HEK293 (cell line): ENCODE results near the gene PLEKHJ1.
A peak's percentile ranks its signal among the peaks of the same experiment; 100 is the strongest.

Experiments
- AEBP2 ChIP-seq: fragments of 450-650 bp; formaldehyde crosslinking; IDR thresholded peaks from 2 replicates; pipeline ENCODE4 v1.5.1; 2016; ENCODE audit warnings: missing biosample characterization, missing genetic modification characterization, borderline replicate concordance
- FEZF1 ChIP-seq: fragments of 450-650 bp; formaldehyde crosslinking; IDR thresholded peaks from 2 replicates; pipeline ENCODE4 v1.5.1; 2016; ENCODE audit warnings: missing biosample characterization, missing genetic modification characterization
- HOXA7 ChIP-seq: sonication (generic); formaldehyde crosslinking; IDR thresholded peaks from 2 replicates; pipeline ENCODE4 v1.8.1; 2022; ENCODE audit warnings: missing genetic modification reagents, borderline replicate concordance
- IKZF3 ChIP-seq: fragments of 450-650 bp; IDR thresholded peaks from 2 replicates; pipeline ENCODE4 v1.5.0; 2018; ENCODE audit warnings: missing biosample characterization, mild to moderate bottlenecking, missing genetic modification characterization, moderate library complexity
- REST ChIP-seq: fragments of 450-650 bp; formaldehyde crosslinking; IDR thresholded peaks from 2 replicates; pipeline ENCODE4 v1.5.1; 2016; ENCODE audit warnings: missing biosample characterization, missing genetic modification characterization
- SCRT2 ChIP-seq: fragments of 450-650 bp; formaldehyde crosslinking; IDR thresholded peaks from 2 replicates; pipeline ENCODE4 v1.5.1; 2016; ENCODE audit warnings: missing biosample characterization, missing genetic modification characterization
- ZBTB1 ChIP-seq: fragments of 450-650 bp; formaldehyde crosslinking; IDR thresholded peaks from 2 replicates; pipeline ENCODE4 v1.5.1; 2016; ENCODE audit warnings: missing biosample characterization, missing genetic modification characterization
- ZBTB6 ChIP-seq: fragments of 450-650 bp; formaldehyde crosslinking; IDR thresholded peaks from 2 replicates; pipeline ENCODE4 v1.5.1; 2017; ENCODE audit warnings: missing biosample characterization, missing genetic modification characterization
- ZEB2 ChIP-seq: fragments of 450-650 bp; formaldehyde crosslinking; IDR thresholded peaks from 2 replicates; pipeline ENCODE4 v1.5.1; 2016; ENCODE audit warnings: missing biosample characterization, missing genetic modification characterization
- ZNF114 ChIP-seq: fragments of 450-650 bp; formaldehyde crosslinking; IDR thresholded peaks from 2 replicates; pipeline ENCODE4 v1.5.0; 2017; ENCODE audit warnings: missing biosample characterization, missing genetic modification characterization
- ZNF138 ChIP-seq: fragments of 450-650 bp; formaldehyde crosslinking; IDR thresholded peaks from 2 replicates; pipeline ENCODE4 v1.5.1; 2016; ENCODE audit warnings: missing biosample characterization, missing genetic modification characterization, borderline replicate concordance
- ZNF155 ChIP-seq: fragments of 450-650 bp; formaldehyde crosslinking; IDR thresholded peaks from 2 replicates; pipeline ENCODE4 v1.5.1; 2016; ENCODE audit warnings: missing biosample characterization, missing genetic modification characterization
- ZNF169 ChIP-seq: fragments of 450-650 bp; formaldehyde crosslinking; IDR thresholded peaks from 2 replicates; pipeline ENCODE4 v1.5.1; 2016; ENCODE audit warnings: missing biosample characterization, missing genetic modification characterization
- ZNF19 ChIP-seq: fragments of 450-650 bp; formaldehyde crosslinking; IDR thresholded peaks from 2 replicates; pipeline ENCODE4; 2016; ENCODE audit warnings: missing biosample characterization, missing genetic modification characterization, low read depth
- ZNF211 ChIP-seq: fragments of 450-650 bp; formaldehyde crosslinking; IDR thresholded peaks from 2 replicates; pipeline ENCODE4 v1.5.1; 2016; ENCODE audit warnings: low read depth, missing biosample characterization, missing genetic modification characterization
- ZNF214 ChIP-seq: fragments of 450-650 bp; formaldehyde crosslinking; IDR thresholded peaks from 2 replicates; pipeline ENCODE4 v1.5.1; 2017; ENCODE audit warnings: missing biosample characterization, mild to moderate bottlenecking, missing genetic modification characterization, borderline replicate concordance
- ZNF23 ChIP-seq: fragments of 450-650 bp; formaldehyde crosslinking; IDR thresholded peaks from 2 replicates; pipeline ENCODE4 v1.5.1; 2016; ENCODE audit warnings: missing biosample characterization, missing genetic modification characterization, borderline replicate concordance
- ZNF529 ChIP-seq: fragments of 450-650 bp; formaldehyde crosslinking; IDR thresholded peaks from 2 replicates; pipeline ENCODE4 v1.5.1; 2017; ENCODE audit warnings: missing genetic modification characterization, missing biosample characterization; ENCODE audit not compliant: insufficient replicate concordance
- ZNF549 ChIP-seq: fragments of 450-650 bp; IDR thresholded peaks from 2 replicates; pipeline ENCODE4 v1.5.1; 2018; ENCODE audit warnings: missing biosample characterization, missing genetic modification characterization, mild to moderate bottlenecking, inconsistent platforms, moderate library complexity
- ZNF600 ChIP-seq: fragments of 450-650 bp; formaldehyde crosslinking; IDR thresholded peaks from 2 replicates; pipeline ENCODE4 v1.5.1; 2016; ENCODE audit warnings: missing biosample characterization, missing genetic modification characterization
- ZNF623 ChIP-seq: fragments of 450-650 bp; formaldehyde crosslinking; IDR thresholded peaks from 2 replicates; pipeline ENCODE4 v1.5.1; 2016; ENCODE audit warnings: missing biosample characterization, missing genetic modification characterization
- ZNF624 ChIP-seq: fragments of 450-650 bp; formaldehyde crosslinking; IDR thresholded peaks from 2 replicates; pipeline ENCODE4 v1.5.1; 2017; ENCODE audit warnings: missing biosample characterization, missing genetic modification characterization
- ZNF629 ChIP-seq: fragments of 450-650 bp; formaldehyde crosslinking; IDR thresholded peaks from 2 replicates; pipeline ENCODE4 v1.5.1; 2017; ENCODE audit warnings: missing biosample characterization, missing genetic modification characterization
- ZNF658 ChIP-seq: fragments of 450-650 bp; formaldehyde crosslinking; IDR thresholded peaks from 2 replicates; pipeline ENCODE4; 2016; ENCODE audit warnings: missing biosample characterization, missing genetic modification characterization
- ZNF660 ChIP-seq: fragments of 450-650 bp; IDR thresholded peaks from 2 replicates; pipeline ENCODE4 v1.5.1; 2018; ENCODE audit warnings: missing biosample characterization, mild to moderate bottlenecking, missing genetic modification characterization
- ZSCAN23 ChIP-seq: fragments of 450-650 bp; formaldehyde crosslinking; IDR thresholded peaks from 2 replicates; pipeline ENCODE4 v1.5.1; 2016; ENCODE audit warnings: missing biosample characterization, missing genetic modification characterization
- TF ChIP-seq, protein P1 (sequence below): IDR thresholded peaks from 2 replicates; pipeline ENCODE4 v1.6.1; 2011; ENCODE audit warnings: mild to moderate bottlenecking, low read depth, low read length, borderline replicate concordance
- TF ChIP-seq, protein P2 (sequence below): fragments of 450-650 bp; formaldehyde crosslinking; IDR thresholded peaks from 2 replicates; pipeline ENCODE4 v1.5.0; 2017; ENCODE audit warnings: missing biosample characterization, missing genetic modification characterization, borderline replicate concordance
- TF ChIP-seq, protein P3 (sequence below): fragments of 450-650 bp; formaldehyde crosslinking; IDR thresholded peaks from 2 replicates; pipeline ENCODE4 v1.5.1; 2016; ENCODE audit warnings: missing biosample characterization, missing genetic modification characterization

PLEKHJ1 gene

GRCh38 chr19:2236314-2237050 is at the start of gene PLEKHJ1, which contains the start of gene SF3A2 (continued):
- TF ChIP-seq, protein P1, sequence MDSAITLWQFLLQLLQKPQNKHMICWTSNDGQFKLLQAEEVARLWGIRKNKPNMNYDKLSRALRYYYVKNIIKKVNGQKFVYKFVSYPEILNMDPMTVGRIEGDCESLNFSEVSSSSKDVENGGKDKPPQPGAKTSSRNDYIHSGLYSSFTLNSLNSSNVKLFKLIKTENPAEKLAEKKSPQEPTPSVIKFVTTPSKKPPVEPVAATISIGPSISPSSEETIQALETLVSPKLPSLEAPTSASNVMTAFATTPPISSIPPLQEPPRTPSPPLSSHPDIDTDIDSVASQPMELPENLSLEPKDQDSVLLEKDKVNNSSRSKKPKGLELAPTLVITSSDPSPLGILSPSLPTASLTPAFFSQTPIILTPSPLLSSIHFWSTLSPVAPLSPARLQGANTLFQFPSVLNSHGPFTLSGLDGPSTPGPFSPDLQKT: no peak
- TF ChIP-seq, protein P2, sequence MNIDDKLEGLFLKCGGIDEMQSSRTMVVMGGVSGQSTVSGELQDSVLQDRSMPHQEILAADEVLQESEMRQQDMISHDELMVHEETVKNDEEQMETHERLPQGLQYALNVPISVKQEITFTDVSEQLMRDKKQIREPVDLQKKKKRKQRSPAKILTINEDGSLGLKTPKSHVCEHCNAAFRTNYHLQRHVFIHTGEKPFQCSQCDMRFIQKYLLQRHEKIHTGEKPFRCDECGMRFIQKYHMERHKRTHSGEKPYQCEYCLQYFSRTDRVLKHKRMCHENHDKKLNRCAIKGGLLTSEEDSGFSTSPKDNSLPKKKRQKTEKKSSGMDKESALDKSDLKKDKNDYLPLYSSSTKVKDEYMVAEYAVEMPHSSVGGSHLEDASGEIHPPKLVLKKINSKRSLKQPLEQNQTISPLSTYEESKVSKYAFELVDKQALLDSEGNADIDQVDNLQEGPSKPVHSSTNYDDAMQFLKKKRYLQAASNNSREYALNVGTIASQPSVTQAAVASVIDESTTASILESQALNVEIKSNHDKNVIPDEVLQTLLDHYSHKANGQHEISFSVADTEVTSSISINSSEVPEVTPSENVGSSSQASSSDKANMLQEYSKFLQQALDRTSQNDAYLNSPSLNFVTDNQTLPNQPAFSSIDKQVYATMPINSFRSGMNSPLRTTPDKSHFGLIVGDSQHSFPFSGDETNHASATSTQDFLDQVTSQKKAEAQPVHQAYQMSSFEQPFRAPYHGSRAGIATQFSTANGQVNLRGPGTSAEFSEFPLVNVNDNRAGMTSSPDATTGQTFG: no peak
- TF ChIP-seq FEZF1 (no peak), ZNF624 (tag by site-specific recombination) (no peak), SCRT2 (0 out of 2 replicates have a peak, but pooled peaks have one; percentile 17), ZNF529 (tag by site-specific recombination) (no peak), ZNF138 (no peak), ZNF660 (tag by site-specific recombination) (peak; percentile 18), ZBTB6 (tag by site-specific recombination) (no peak; the same call in 1 of the 2 replicates), ZNF23 (tag by site-specific recombination) (no peak), ZNF155 (tag by site-specific recombination) (no peak), ZSCAN23 (tag by site-specific recombination) (no peak), IKZF3 (tag by site-specific recombination) (0 out of 2 replicates have a peak, but pooled peaks have one; percentile 18), ZNF169 (no peak), ZNF211 (tag by site-specific recombination) (no peak), ZNF658 (tag by site-specific recombination) (no peak), ZEB2 (tag by site-specific recombination) (peak; percentile 98), ZNF549 (tag by site-specific recombination) (no peak), REST (tag by site-specific recombination) (no peak), ZNF623 (tag by site-specific recombination) (no peak), HOXA7 (CRISPR knock-in tag) (no peak), ZNF214 (tag by site-specific recombination) (no peak), ZNF629 (no peak; the same call in none of the 2 replicates), AEBP2 (tag by site-specific recombination) (no peak), ZNF19 (tag by site-specific recombination) (no peak), ZNF600 (peak; percentile 72; the same call in 1 of the 2 replicates), ZNF114 (tag by site-specific recombination) (no peak), ZBTB1 (tag by site-specific recombination) (no peak)
- TF ChIP-seq, protein P3, sequence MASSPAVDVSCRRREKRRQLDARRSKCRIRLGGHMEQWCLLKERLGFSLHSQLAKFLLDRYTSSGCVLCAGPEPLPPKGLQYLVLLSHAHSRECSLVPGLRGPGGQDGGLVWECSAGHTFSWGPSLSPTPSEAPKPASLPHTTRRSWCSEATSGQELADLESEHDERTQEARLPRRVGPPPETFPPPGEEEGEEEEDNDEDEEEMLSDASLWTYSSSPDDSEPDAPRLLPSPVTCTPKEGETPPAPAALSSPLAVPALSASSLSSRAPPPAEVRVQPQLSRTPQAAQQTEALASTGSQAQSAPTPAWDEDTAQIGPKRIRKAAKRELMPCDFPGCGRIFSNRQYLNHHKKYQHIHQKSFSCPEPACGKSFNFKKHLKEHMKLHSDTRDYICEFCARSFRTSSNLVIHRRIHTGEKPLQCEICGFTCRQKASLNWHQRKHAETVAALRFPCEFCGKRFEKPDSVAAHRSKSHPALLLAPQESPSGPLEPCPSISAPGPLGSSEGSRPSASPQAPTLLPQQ (tag by site-specific recombination): peak; percentile 82
